SKM-1 treated with dmso at 0.1 percent for 144 hours (cell line): ENCODE data around the gene ZPLD1.

Source experiments
- DNase-seq: peaks from one replicate; lab custom pipeline; 2025; ENCODE audit not compliant: unreplicated experiment; lab: John Stamatoyannopoulos, UW

Gene ZPLD1

GRCh38 chr3:102466001-102466400 lies 31.2 kb downstream of the ZPLD1 start:
- DNase-seq = no peak

- DNase-seq = no peak
Measured at GRCh38 chr3:102470066-102470465, 35.3 kb downstream of the ZPLD1 start.

GRCh38 chr3:102471001-102471400 lies 36.2 kb downstream of the ZPLD1 start:
- no peak for DNase-seq

- no peak for DNase-seq
Measured at GRCh38 chr3:102471491-102471890, 36.7 kb downstream of the ZPLD1 start.

- no peak for DNase-seq
Measured at GRCh38 chr3:102473648-102474047, 38.8 kb downstream of the ZPLD1 start.

- no peak for DNase-seq
Measured at GRCh38 chr3:102474207-102474606, 39.4 kb downstream of the ZPLD1 start.

- DNase-seq = no peak
Measured at GRCh38 chr3:102476198-102476597, 41.4 kb downstream of the ZPLD1 start.

- no peak for DNase-seq
Measured at GRCh38 chr3:102478160-102478559, 43.3 kb downstream of the ZPLD1 start.

GRCh38 chr3:102480139-102480538 lies 45.3 kb downstream of the ZPLD1 start:
- DNase-seq = no peak

- DNase-seq = no peak
Measured at GRCh38 chr3:102481050-102481449, 46.2 kb downstream of the ZPLD1 start.

- DNase-seq = no peak
Measured at GRCh38 chr3:102483556-102483955, 48.7 kb downstream of the ZPLD1 start.

- no peak for DNase-seq
Measured at GRCh38 chr3:102484363-102484762, 49.5 kb downstream of the ZPLD1 start.

- DNase-seq = no peak
Measured at GRCh38 chr3:102485701-102486100, 50.9 kb downstream of the ZPLD1 start.

GRCh38 chr3:102488331-102488730 lies 53.5 kb downstream of the ZPLD1 start:
- DNase-seq = no peak

GRCh38 chr3:102492300-102492699 lies 57.5 kb downstream of the ZPLD1 start:
- no peak for DNase-seq

- no peak for DNase-seq
Measured at GRCh38 chr3:102497571-102497970, 62.8 kb downstream of the ZPLD1 start.

GRCh38 chr3:102505542-102505941 lies 70.7 kb downstream of the ZPLD1 start:
- DNase-seq = no peak

- DNase-seq = no peak
Measured at GRCh38 chr3:102510663-102511062, 75.8 kb downstream of the ZPLD1 start.

GRCh38 chr3:102511168-102511567 lies 76.4 kb downstream of the ZPLD1 start:
- no peak for DNase-seq

- no peak for DNase-seq
Measured at GRCh38 chr3:102511639-102512038, 76.8 kb downstream of the ZPLD1 start.

GRCh38 chr3:102512734-102513504 lies 78.1 kb downstream of the ZPLD1 start:
- no peak for DNase-seq

GRCh38 chr3:102514241-102514640 lies 79.4 kb downstream of the ZPLD1 start:
- no peak for DNase-seq

- DNase-seq = no peak
Measured at GRCh38 chr3:102521246-102521645, 86.4 kb downstream of the ZPLD1 start.
